HepG2 (cell line): ENCODE data around the gene MYOF. TPM values are rescaled to one million over a fixed set of nuclear protein-coding genes. Genes with fewer than 3 reads are reported as not detected.

ENCODE experiments used
- ATAC-seq: fragments of 200-7000 bp; cut with Tn5 transposase; 3 replicates; pipeline ENCODE4 v1.9.1; 2020; ENCODE audit warnings: mild to moderate bottlenecking, moderate library complexity
- BruUV-seq: library from RNA; stranded (reverse); fragments of 400-500 nt; replicated peaks from 2 replicates; lab custom pipeline; 2021; lab: Mats Ljungman, UMichigan
- CTCF ChIA-PET: fragments of 300-600 bp; formaldehyde crosslinking; extraction: SDS; loops from one replicate; lab custom pipeline; 2021; ENCODE audit warnings: low total read pairs, inconsistent platforms, low intra/inter-chr PET ratio; lab: Yijun Ruan, JAX
- POLR2A ChIA-PET: fragments of 350-600 bp; sonication (Branson Sonifier 250); formaldehyde crosslinking; loops from one replicate; lab custom pipeline; 2020; ENCODE audit warnings: antibody characterized with exemption, inconsistent platforms; lab: Yijun Ruan, JAX
- DNase-seq: peaks from one replicate; pipeline ENCODE4 v3.0.0-alpha.2; 2015; ENCODE audit warnings: low spot score
- FAIRE-seq: peaks from 3 replicates; lab custom pipeline; 2011; peaks lifted over from hg19 to GRCh38; lab: Jason Lieb, UNC
- H2AFZ ChIP-seq: one replicate; pipeline ENCODE4 v1.6.1; 2011; ENCODE audit warnings: low read length, inconsistent platforms
- H3K27ac ChIP-seq: fragments of 300-600 bp; 3 replicates; pipeline ENCODE4 v1.8.0; 2011; ENCODE audit warnings: mixed run types, mild to moderate bottlenecking, mixed read lengths, low read length, inconsistent platforms; ENCODE audit not compliant: insufficient read depth; ENCODE audit errors: extremely low read length
- H3K27me3 ChIP-seq, 2 experiments: fragments of 200-600 bp in 1 of 2; 2 replicates in 1 of 2; 3 replicates in 1 of 2; pipeline versions ENCODE4 v1.6.0 to v1.8.0; 2011; ENCODE audit warnings: low read length in 2 of 2, mild to moderate bottlenecking in 2 of 2, moderate library complexity in 2 of 2, inconsistent platforms in 1 of 2; ENCODE audit not compliant: insufficient read depth in 2 of 2, control insufficient read depth in 1 of 2
- H3K36me3 ChIP-seq, 2 experiments: fragments of 200-600 bp in 1 of 2; replicated peaks in 1 of 2; 2 replicates in 1 of 2; 3 replicates in 1 of 2; pipeline versions ENCODE4 v1.5.1 to v1.8.0; 2011; ENCODE audit warnings: low read length in 2 of 2, inconsistent platforms in 1 of 2; ENCODE audit not compliant: insufficient read depth in 2 of 2, control insufficient read depth in 1 of 2
- H3K4me1 ChIP-seq: 2 replicates; pipeline ENCODE4 v1.5.1; 2012; ENCODE audit warnings: low read length, inconsistent platforms; ENCODE audit not compliant: insufficient read depth
- H3K4me2 ChIP-seq: 2 replicates; pipeline ENCODE4 v1.6.0; 2011; ENCODE audit warnings: low read depth, low read length, inconsistent platforms
- H3K4me3 ChIP-seq, 3 experiments: fragments of 200-600 bp in 1 of 3; sonication (generic), shearing (Covaris generic) in 1 of 3; replicated peaks in 1 of 3; 2 replicates each; pipeline ENCODE4 v1.5.1; 2011 to 2016; ENCODE audit warnings: low read length in 3 of 3, inconsistent platforms in 2 of 3, low read depth in 2 of 3, mild to moderate bottlenecking in 2 of 3, control low read depth in 1 of 3, mixed read lengths in 1 of 3; ENCODE audit not compliant: insufficient read depth in 1 of 3
- H3K79me2 ChIP-seq: one replicate; pipeline ENCODE4 v1.6.1; 2011; ENCODE audit warnings: low read length, inconsistent platforms; ENCODE audit not compliant: insufficient read depth
- H3K9ac ChIP-seq: 2 replicates; pipeline ENCODE4 v1.6.0; 2011; ENCODE audit warnings: mild to moderate bottlenecking, low read depth, low read length, inconsistent platforms; ENCODE audit not compliant: insufficient read depth
- H3K9me3 ChIP-seq: 2 replicates; pipeline ENCODE4 v1.5.1; 2012; ENCODE audit warnings: mild to moderate bottlenecking, low read length
- H4K20me1 ChIP-seq: 2 replicates; pipeline ENCODE4 v1.6.0; 2011; ENCODE audit warnings: inconsistent platforms, mild to moderate bottlenecking, low read length, moderate library complexity; ENCODE audit not compliant: insufficient read depth
- BRF2 ChIP-seq: sonication (generic); formaldehyde crosslinking; IDR thresholded peaks from 2 replicates; pipeline ENCODE4 v1.8.1; 2022; ENCODE audit warnings: mild to moderate bottlenecking, missing genetic modification reagents
- CBFB ChIP-seq: sonication (generic); formaldehyde crosslinking; IDR thresholded peaks from 2 replicates; pipeline ENCODE4 v1.4.0; 2020; ENCODE audit warnings: missing genetic modification reagents
- CENPX ChIP-seq: sonication (generic); formaldehyde crosslinking; IDR thresholded peaks from 2 replicates; pipeline ENCODE4 v1.9.0; 2021; ENCODE audit warnings: mild to moderate bottlenecking, missing genetic modification reagents, moderate library complexity
- ESRRA ChIP-seq: sonication (generic); formaldehyde crosslinking; IDR thresholded peaks from 2 replicates; pipeline ENCODE4 v1.5.1; 2020; ENCODE audit warnings: mild to moderate bottlenecking, low read depth, missing genetic modification reagents
- FOXP4 ChIP-seq: sonication (generic); formaldehyde crosslinking; IDR thresholded peaks from 2 replicates; pipeline ENCODE4 v1.4.0; 2020; ENCODE audit warnings: missing genetic modification reagents
- HES4 ChIP-seq: sonication (generic); formaldehyde crosslinking; IDR thresholded peaks from 2 replicates; pipeline ENCODE4 v1.9.0; 2021; ENCODE audit warnings: mild to moderate bottlenecking, missing genetic modification reagents, borderline replicate concordance
- REPIN1 ChIP-seq: sonication (generic); formaldehyde crosslinking; IDR thresholded peaks from 2 replicates; pipeline ENCODE4 v1.8.0; 2022; ENCODE audit warnings: missing genetic modification reagents, low read depth, mild to moderate bottlenecking, borderline replicate concordance
- RXRB ChIP-seq: IDR thresholded peaks from 2 replicates; pipeline ENCODE4 v1.6.1; 2016; ENCODE audit warnings: borderline replicate concordance, missing genetic modification reagents, missing compliant biosample characterization
- TCF7L2 ChIP-seq: IDR thresholded peaks from 2 replicates; pipeline ENCODE4 v1.6.1; 2011; ENCODE audit warnings: mild to moderate bottlenecking, low read depth, low read length, moderate library complexity
- TOPORS ChIP-seq: sonication (generic); formaldehyde crosslinking; IDR thresholded peaks from 2 replicates; pipeline ENCODE4 v1.8.0; 2023; ENCODE audit warnings: mild to moderate bottlenecking, missing genetic modification reagents
- ZNF124 ChIP-seq: sonication (generic); formaldehyde crosslinking; IDR thresholded peaks from 2 replicates; pipeline ENCODE4 v1.4.0; 2020; ENCODE audit warnings: missing genetic modification reagents
- ZNF224 ChIP-seq: sonication (generic); formaldehyde crosslinking; IDR thresholded peaks from 2 replicates; pipeline ENCODE4 v1.5.0; 2020; ENCODE audit warnings: mild to moderate bottlenecking, missing genetic modification reagents
- ZNF235 ChIP-seq: sonication (generic); formaldehyde crosslinking; IDR thresholded peaks from 2 replicates; pipeline ENCODE4 v1.8.1; 2023; ENCODE audit warnings: mild to moderate bottlenecking, missing genetic modification reagents, borderline replicate concordance
- ZNF260 ChIP-seq: sonication (generic); formaldehyde crosslinking; IDR thresholded peaks from 2 replicates; pipeline ENCODE4 v1.4.0; 2020; ENCODE audit warnings: missing genetic modification reagents, low read depth, mild to moderate bottlenecking, borderline replicate concordance
- ZNF3 ChIP-seq: IDR thresholded peaks from 2 replicates; pipeline ENCODE4 v1.7.0; 2017; ENCODE audit warnings: inconsistent platforms
- ZNF337 ChIP-seq: sonication (generic); formaldehyde crosslinking; IDR thresholded peaks from 2 replicates; pipeline ENCODE4 v1.5.1; 2020; ENCODE audit warnings: missing genetic modification reagents, low read depth, mild to moderate bottlenecking, borderline replicate concordance
- ZNF597 ChIP-seq: sonication (generic); formaldehyde crosslinking; IDR thresholded peaks from 2 replicates; pipeline ENCODE4 v1.5.0; 2020; ENCODE audit warnings: missing genetic modification reagents
- ZSCAN12 ChIP-seq: sonication (generic); formaldehyde crosslinking; IDR thresholded peaks from 2 replicates; pipeline ENCODE4 v1.9.0; 2021; ENCODE audit warnings: mild to moderate bottlenecking, missing genetic modification reagents
- whole genome bisulfite sequencing: methylation state at CpG from one replicate; pipeline ENCODE4 v1.1.6; 2017; ENCODE audit warnings: low lambda C conversion rate; 5-methylcytosine and 5-hydroxymethylcytosine counted together
- in situ Hi-C: cut with HindIII; loops from 2 replicates; pipeline ENCODE4 v1.10.0; 2017; ENCODE audit warnings: low pct_unique_long_range_greater_than_20kb; ENCODE audit not compliant: extremely low pct_ligation_motif_present
- intact Hi-C: fragments of 100-400 bp; cut with micrococcal nuclease; formaldehyde crosslinking; loops from one replicate; pipeline ENCODE4 v1.10.0; 2022; ENCODE audit not compliant: unreplicated experiment
- polyA plus RNA-seq, 8 experiments: library from polyadenylated mRNA; depleted of rRNA in 3 of 8; stranded (reverse) in 7 of 8; unstranded in 1 of 8; fragments of >200 nt; fragmentation: Illumina TruSeq in 4 of 8; extraction: Trizol in 4 of 8; gene quantifications; 2 replicates each; pipeline versions ENCODE4 v1.2.1 to v1.2.3, GENCODE V29; 2011 to 2016; ENCODE audit warnings: low read depth in 4 of 8, missing spikeins in 1 of 8, mixed read lengths in 1 of 8; ENCODE audit not compliant: insufficient read depth in 1 of 8
- total RNA-seq, 5 experiments: library from RNA; depleted of rRNA; stranded (reverse); fragments of >200 nt; fragmentation: Illumina TruSeq; extraction: Trizol; gene quantifications; 2 replicates each; pipeline ENCODE4 v1.2.3, GENCODE V29; 2016; ENCODE audit warnings: low read depth in 1 of 5

MYOF gene
- total and polyA plus RNA-seq, 2 of the 13 experiments (the other 11 are each of a cell fraction or from before 2014, with no cell fraction given) = 0.18 to 0.42 TPM

- H3K9ac ChIP-seq = no peak overlapping the region
- H3K4me3 ChIP-seq = no peak overlapping the region
- H3K4me1 ChIP-seq = no peaks in the 10 kb centered on the region
- TF ChIP-seq ESRRA (CRISPR knock-in tag) = no peak
- TF ChIP-seq ZNF337 (CRISPR knock-in tag) = no peak
- no peak for TF ChIP-seq ZNF260 (CRISPR knock-in tag)
- no peak for TF ChIP-seq ZNF597 (CRISPR knock-in tag)
- TF ChIP-seq CBFB = no peak
- TF ChIP-seq FOXP4 (CRISPR knock-in tag) = no peak
- no peak for TF ChIP-seq ZNF224 (CRISPR knock-in tag)
- no peak for TF ChIP-seq ZNF124 (CRISPR knock-in tag)
- TF ChIP-seq BRF2 (CRISPR knock-in tag) = no peak
- TF ChIP-seq TCF7L2 = no peak
- TF ChIP-seq ZNF235 (CRISPR knock-in tag) = no peak
- no peak for TF ChIP-seq REPIN1 (CRISPR knock-in tag)
- TF ChIP-seq TOPORS (CRISPR knock-in tag) = no peak
- TF ChIP-seq RXRB (CRISPR knock-in tag) = no peak
- TF ChIP-seq ZSCAN12 = no peak
- TF ChIP-seq ZNF3 = no peak
- TF ChIP-seq HES4 (CRISPR knock-in tag) = no peak
- no peak for TF ChIP-seq CENPX (CRISPR knock-in tag)
- in situ Hi-C loops (no loop called here), intact Hi-C loops (no loop called here)
- no TSS peak for BruUV-seq
- H3K79me2 ChIP-seq = no peaks in the 10 kb centered on the region
- H3K27ac ChIP-seq = no peak overlapping the region
- no peaks in the 10 kb centered on the region for H3K36me3 ChIP-seq
- H4K20me1 ChIP-seq = no peaks in the 10 kb centered on the region
- no peaks in the 10 kb centered on the region for H3K9me3 ChIP-seq
- FAIRE-seq (no peak), DNase-seq (no peak), ATAC-seq (no peak)
- no peak overlapping the region for H2AFZ ChIP-seq
- WGBS = 45% methylated on average over 7 of the region's 7 CpGs
- ChIA-PET POLR2A (no interaction called here), CTCF (no interaction called here)
- H3K4me2 ChIP-seq = no peak overlapping the region
- no peaks in the 10 kb centered on the region; a peak in 1 of 5 replicates for H3K27me3 ChIP-seq
Observed at GRCh38 chr10:93300288-93300917, 181.7 kb downstream of the MYOF start.
